GM19395 (cell line): ENCODE data around the gene ATP9A.

Experiments
- ATAC-seq: cut with Tn5 transposase; IDR thresholded peaks from one replicate; pipeline ENCODE4 v1.9.1; 2021; ENCODE audit warnings: mild to moderate bottlenecking, moderate library complexity; ENCODE audit not compliant: unreplicated experiment

The ATP9A gene

GRCh38 chr20:51609251-51609650 is 158.9 kb downstream of the ATP9A start:
- no peak for ATAC-seq

GRCh38 chr20:51608061-51608460 is 160.1 kb downstream of the ATP9A start:
- no peak for ATAC-seq

DNA sequence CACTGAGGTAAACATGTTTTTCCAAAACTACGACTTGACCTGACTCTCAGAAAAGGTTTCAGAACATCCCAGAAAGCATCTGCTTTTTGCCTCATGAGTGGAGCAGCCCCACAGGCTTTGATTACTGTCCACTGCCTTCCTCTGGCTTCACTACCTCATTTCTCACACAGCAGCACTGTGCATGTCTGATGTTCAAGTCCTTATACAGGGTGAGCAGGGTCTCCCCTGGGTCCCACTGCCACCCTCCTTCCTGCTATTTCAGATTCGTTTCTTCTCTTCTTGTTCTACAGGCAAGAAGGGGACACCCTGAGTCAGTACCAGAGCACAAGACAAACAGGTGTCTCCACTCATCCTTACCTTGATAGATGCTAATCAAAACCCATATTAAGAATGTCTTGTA is 161.0 kb downstream of the ATP9A start:
- no peak for ATAC-seq

DNA sequence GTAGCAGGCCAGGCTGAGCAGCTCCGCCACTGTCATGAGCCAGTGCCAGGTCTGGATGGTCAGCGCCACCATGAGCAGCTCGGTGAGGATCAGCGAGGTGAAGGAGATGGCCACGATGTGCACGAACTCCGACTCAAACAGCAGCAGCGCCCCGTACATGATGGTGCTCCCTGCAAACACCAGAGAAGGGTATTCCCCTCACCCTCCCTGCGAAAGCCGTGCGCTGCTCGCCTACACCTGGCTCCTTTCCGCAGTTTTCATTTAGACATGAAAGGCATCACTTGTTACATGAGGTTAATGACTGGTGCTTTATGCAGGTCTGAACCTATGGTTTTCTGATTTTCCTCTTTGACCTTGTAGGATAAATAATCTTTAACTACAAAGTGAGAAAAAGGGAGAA is 163.3 kb downstream of the ATP9A start:
- no peak for ATAC-seq

- no peak for ATAC-seq
These were observed 166.1 kb downstream of the ATP9A start for GRCh38 chr20:51602131-51602530.

- no peak for ATAC-seq
These were observed 167.2 kb downstream of the ATP9A start for GRCh38 chr20:51600950-51601349.

GRCh38 chr20:51600016-51600420 is 168.2 kb downstream of the ATP9A start:
- no peak for ATAC-seq

GRCh38 chr20:51598556-51598955 is 169.6 kb downstream of the ATP9A start:
- no peak for ATAC-seq

DNA sequence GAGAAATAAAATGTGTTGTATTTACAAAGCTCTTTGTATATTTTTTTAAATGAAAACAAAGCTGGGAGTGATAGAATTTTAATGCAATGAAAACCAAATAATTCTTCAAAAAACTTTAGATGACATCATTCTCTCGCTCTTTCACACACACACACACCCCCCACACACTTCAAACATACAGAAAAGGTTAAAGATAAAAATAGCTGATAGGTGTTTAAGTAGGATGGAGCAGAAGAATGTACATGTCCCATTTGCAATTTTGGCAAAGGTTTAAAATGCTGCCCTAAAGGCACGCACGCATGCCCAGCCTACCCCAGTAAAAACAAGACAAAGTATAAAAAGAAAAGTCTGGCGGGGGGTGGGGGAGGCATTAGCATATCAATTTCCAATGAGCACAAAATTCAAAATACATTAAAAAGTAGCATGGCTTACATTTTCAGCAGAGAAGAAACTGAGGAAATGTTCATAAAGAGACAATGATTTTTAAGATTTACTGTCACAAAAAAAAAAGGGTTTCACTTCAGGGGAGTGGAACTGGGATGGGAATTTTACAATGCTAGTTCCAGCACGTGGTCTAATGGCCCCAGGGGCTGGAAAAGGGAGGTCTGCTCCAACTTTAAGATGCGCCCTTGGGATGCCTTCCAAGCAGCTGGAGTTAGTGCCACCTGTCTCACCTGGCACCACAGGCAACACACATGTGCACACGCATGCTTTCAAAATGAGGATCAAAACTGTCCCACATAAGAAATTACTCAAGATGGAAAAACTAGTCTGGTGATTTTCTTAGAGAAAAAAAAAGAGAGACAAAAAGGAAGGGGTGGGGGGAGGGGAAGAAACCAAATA is 170.6 kb downstream of the ATP9A start:
- ATAC-seq: no peak

DNA sequence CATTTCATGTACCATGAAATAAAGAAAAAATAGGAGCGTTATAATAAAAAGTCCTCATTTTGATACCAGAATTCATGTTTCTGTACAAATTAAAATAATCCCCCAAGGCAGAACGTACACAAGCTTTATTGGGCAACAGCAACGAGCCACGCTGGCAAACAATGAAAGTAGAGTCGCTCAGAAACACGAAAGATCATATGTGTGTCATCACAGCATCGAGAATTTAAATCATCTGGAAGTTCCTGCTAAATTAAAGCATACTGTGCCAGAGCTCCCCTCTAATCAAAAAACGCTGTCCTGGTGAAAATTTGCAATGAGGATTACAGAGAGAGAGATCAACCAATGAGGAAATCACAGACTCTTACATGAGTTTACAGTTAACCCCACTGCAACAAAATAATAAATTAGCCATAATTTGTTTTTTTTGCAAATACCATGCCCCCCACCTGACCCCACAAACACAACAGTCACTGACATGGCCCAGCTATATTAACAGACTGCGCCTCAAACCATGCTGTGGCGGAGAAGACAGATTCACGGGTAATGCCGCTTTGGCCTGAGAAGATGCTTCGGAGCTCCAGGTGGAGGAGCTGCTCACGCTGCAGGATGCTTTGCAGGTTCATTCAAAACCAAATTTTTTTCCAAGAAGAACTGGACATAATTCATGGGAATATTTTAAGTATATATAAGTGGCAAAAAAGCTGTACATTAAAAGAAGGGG is 171.4 kb downstream of the ATP9A start:
- no peak for ATAC-seq

DNA sequence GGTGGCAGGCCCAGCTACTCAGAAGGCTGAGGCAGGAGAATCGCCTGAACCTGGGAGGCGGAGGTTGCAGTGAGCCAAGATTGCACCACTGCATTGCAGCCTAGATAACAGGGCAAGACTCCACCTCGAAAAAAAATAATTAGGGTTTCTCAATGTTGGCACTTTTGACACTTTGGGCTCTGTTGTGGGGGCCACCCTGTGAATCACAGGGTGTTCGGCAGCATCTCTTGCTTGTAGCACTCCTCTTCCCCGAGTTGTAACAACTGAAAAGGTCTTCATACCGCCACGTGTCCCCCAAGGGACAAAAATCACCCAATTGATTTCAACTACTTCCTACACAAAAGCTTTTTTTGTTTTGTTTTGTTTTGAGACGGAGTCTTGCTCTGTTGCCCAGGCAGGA is 172.4 kb downstream of the ATP9A start:
- ATAC-seq: no peak

DNA sequence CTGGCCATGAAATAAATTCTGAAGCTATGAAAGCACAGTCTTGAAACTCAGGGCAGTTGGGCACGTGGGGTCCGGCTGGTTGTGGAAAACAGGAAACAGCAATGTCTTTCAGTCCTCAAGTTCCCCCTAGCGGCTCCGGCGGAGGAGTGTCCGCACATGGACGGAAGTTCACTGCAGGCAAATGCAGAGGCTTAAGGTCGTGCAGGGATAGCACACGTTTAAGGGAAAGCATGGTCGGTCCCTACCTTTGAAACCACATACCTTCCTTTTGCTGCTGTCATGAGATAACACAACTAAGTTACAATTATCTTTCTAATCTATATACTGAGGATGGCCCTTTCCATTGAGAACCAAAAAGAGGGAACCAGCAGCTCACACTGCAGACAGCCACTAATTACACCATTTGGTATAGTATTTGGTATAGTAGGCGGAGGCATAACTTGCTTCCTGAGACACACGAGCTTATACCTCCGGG is 173.1 kb downstream of the ATP9A start:
- ATAC-seq: peak; percentile 96

DNA sequence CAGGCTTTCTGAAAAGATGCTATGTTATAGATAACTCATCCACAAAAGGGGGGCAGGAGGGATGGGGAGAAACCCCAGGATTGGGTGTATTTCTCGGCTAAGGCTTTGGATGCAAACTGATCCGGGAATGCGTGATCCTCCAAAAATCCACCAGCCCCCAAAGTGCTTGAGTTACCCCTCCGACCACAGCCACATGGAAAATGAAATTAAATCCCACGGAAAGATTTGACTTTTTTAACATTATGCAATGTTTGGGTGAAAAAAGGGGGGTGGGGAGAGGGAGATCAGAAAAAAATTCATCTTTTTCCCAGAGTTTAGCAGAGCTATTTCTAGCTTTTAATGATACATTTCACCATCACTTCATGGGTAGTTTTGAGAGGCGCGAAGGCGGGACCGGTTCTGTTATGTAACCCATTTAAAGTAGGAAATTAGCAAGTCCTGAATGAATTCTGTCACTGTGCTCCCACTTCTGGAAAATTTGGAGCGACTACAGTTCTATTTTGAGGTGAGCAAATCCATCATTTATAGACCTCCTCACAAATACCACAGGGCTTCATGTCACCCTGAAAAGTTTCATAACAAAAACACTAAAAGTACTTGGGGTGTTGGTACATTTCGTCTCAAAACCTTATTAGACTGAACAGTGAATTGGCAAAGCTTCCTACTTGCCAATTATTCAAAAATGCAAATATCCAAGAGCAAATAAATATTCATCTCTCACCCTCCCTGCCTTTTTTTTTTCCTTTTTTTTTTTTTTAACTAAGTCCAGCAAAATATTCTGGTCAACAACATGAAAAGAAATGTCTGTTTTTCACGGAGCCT is 173.7 kb downstream of the ATP9A start:
- ATAC-seq: no peak

GRCh38 chr20:51593584-51593983 is 174.6 kb downstream of the ATP9A start:
- no peak for ATAC-seq

- no peak for ATAC-seq
These were observed 175.6 kb downstream of the ATP9A start for GRCh38 chr20:51592564-51592963.

GRCh38 chr20:51591871-51592270 is 176.3 kb downstream of the ATP9A start:
- no peak for ATAC-seq

DNA sequence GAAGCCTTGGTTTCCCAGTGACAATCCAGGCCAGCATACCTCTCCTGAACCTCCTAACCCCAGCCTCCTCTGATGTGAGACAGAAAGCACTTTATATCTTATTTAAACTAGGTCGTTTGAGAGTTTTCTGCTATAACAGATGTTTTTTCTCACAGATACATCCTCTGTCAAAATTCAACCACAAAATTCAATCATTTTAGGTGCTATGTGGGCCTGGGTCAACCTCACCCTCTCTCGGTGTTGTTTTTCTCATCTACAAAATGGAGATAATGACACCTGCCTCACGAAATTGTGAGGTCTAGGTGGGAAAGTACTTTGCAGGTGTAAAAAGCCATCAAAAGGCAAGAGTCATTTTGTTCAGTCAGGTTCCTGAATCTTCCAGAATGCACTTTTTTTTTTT is 179.4 kb downstream of the ATP9A start:
- ATAC-seq: no peak

DNA sequence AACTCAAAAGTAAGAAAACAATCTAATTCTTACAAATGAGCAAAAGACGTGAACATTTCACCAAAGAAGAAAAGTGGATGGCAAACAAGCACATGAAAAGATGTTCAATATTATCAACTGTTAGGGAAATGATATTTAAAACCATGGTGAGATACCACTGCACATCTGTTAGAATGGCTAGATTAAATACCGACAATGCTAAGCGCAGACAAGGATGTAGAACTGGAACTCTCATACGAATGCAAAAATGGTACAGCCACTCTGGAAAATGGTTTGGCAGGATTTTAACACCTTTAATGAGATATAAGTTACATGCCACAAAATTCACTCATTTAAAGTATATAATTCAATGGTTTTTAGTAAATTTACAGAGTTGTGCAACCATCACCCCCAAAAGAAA is 181.0 kb downstream of the ATP9A start:
- no peak for ATAC-seq

GRCh38 chr20:51586005-51586440 is 182.2 kb downstream of the ATP9A start:
- ATAC-seq: no peak

DNA sequence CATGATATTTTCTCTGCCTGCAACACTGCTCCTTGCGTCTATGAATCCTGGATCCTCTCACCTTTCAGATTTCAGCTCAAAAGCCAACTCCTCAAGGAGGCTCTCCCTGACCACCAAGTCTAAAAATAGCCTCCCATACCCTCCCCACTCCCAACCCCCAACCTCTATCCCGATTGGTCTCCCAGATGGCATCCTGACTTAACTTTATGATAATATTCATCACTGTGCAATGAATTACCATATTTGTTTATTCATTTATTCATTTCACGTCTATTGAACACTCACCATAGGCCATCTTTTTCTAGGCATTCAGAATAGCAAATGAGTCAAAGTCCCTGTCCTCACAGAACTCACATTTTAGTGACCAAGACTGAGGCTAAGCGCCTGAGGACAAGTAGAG is 183.0 kb downstream of the ATP9A start:
- no peak for ATAC-seq

DNA sequence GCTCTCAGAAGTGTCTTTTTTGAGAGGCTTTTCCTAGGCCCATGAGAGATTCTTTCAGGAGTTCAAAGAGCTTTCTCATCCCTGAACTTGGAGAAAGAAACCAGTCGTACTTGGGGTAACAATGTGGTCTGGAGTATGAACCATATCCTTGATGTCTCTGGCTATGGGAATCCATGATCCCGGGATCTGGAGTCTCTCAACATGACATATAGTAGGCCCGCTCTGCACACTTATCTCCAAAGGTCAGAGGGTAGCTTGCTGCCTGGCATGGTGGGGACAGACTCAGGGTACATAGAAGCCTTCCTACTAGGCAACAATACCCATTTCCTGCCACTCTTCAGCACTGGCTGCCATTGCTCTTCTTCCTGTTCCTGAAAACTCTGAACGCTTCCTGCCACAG is 183.5 kb downstream of the ATP9A start:
- ATAC-seq: no peak
